ENCODE measurements around the gene FHIP1B.

GRCh38 chr11:6225024-6225423 is 9.4 kb downstream of the FHIP1B start:
- no peak for TF ChIP-seq EP300 (IDR thresholded peaks at IDR 0.05)
- no peak for TF ChIP-seq CTCF (IDR thresholded peaks at IDR 0.05)
- no peak for TF ChIP-seq POLR2AphosphoS5 (IDR thresholded peaks at IDR 0.05)
- TF ChIP-seq POLR2A (IDR thresholded peaks at IDR 0.05), result no peak

Data from suprapubic skin (tissue), 4 donors.